Heart left ventricle (tissue), 13 donors: ENCODE measurements around the gene RECK.

ENCODE experiments used
- POLR2A ChIP-seq, 2 donors: fragments of 450-650 bp; IDR thresholded peaks; one replicate each; pipeline ENCODE4 v1.6.1; 2017; ENCODE audit warnings: antibody characterized with exemption in 2 of 2, mild to moderate bottlenecking in 2 of 2, moderate library complexity in 2 of 2
- TF ChIP-seq, protein P1 (sequence below), 12 donors: fragments of 200-600 bp; sonication (generic) in 4 of 12; IDR thresholded peaks; one replicate each; pipeline versions ENCODE4 v1.5.0 to v1.8.0; 2018 to 2022; ENCODE audit warnings: antibody characterized with exemption in 12 of 12, mild to moderate bottlenecking in 5 of 12
- donor health status: ischemic (EF 13 %, LVEDD 7.1; RV severe dilation, severe dysfunction).
- donor health status: DM: no; HTN: yes; CAD: no.
- donor health status: DM: no; HTN: no; CAD: no.
- donor health status: ischemic (EF 25% LVEDD 6.9; RV normal size, moderate dysfunction).
- donor health status: ischemic (EF 25% LVEDD 5.7; RV mildly dilated, moderate dysfunction).
- donor health status: ischemic (EF 35%, LVEDD 5.7; RV mildly dilated, moderate dysfunction).
- donor health status: nonischemic (EF 11% LVEDD 7.7; RV severe dilation, severe dysfunction).
- donor health status: DM: yes; HTN: yes; CAD: no.
- donor health status: PGD.
- donor health status: ischemic (EF 29% LVEDD 5.4; RV normal size, mild dysfunction).
- donor health status: nonischemic (EF 23%, LVEDD 6.1; RV moderate dilation, normal function).

DNA sequence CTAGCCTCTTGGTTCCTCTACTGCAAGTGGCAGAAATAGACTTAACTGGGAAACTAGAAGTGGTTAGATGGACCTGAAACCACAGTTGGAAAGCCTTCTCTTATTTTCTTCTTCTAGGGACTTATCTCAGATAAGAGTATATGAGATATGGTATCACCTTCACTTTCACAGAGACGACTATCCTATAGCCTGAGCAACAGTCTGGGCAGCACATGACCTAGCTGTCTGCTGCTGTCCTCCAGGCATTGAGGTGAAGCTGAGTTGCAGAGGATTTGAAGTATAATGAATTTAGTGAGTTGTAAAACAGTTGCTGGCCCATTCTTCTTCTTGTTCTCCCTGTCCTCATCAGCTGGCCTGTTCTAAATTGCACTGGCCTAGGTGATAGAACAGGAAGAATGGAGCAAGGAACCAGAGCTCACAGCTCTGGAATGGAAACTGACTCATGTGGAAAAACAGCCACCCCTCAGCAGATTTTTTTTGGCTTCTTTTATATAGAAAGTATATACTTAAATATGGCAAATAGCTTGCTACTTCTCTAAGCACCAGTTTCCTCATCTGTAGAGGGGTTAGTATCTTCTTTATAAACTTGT is 27.8 kb downstream of the RECK start:
- no peak for TF ChIP-seq POLR2A (IDR thresholded peaks at IDR 0.05)
- TF ChIP-seq, protein P1, sequence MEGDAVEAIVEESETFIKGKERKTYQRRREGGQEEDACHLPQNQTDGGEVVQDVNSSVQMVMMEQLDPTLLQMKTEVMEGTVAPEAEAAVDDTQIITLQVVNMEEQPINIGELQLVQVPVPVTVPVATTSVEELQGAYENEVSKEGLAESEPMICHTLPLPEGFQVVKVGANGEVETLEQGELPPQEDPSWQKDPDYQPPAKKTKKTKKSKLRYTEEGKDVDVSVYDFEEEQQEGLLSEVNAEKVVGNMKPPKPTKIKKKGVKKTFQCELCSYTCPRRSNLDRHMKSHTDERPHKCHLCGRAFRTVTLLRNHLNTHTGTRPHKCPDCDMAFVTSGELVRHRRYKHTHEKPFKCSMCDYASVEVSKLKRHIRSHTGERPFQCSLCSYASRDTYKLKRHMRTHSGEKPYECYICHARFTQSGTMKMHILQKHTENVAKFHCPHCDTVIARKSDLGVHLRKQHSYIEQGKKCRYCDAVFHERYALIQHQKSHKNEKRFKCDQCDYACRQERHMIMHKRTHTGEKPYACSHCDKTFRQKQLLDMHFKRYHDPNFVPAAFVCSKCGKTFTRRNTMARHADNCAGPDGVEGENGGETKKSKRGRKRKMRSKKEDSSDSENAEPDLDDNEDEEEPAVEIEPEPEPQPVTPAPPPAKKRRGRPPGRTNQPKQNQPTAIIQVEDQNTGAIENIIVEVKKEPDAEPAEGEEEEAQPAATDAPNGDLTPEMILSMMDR (IDR thresholded peaks at IDR 0.05) = no peak
